HEK293T (cell line): ENCODE results near the gene VAV3.

Source experiments
- ARNT ChIP-seq: fragments of 450-650 bp; IDR thresholded peaks from 2 replicates; pipeline ENCODE4 v1.6.1; 2017; ENCODE audit warnings: mild to moderate bottlenecking
- ELF4 ChIP-seq: fragments of 450-650 bp; IDR thresholded peaks from 2 replicates; pipeline ENCODE4 v1.6.1; 2017; ENCODE audit warnings: antibody characterized with exemption
- FOXA1 ChIP-seq: fragments of 450-650 bp; IDR thresholded peaks from 2 replicates; pipeline ENCODE4 v1.6.1; 2016; ENCODE audit warnings: mild to moderate bottlenecking
- FOXK2 ChIP-seq: fragments of 450-650 bp; IDR thresholded peaks from 2 replicates; pipeline ENCODE4 v1.6.1; 2016; ENCODE audit warnings: mild to moderate bottlenecking
- FOXM1 ChIP-seq: fragments of 450-650 bp; IDR thresholded peaks from 2 replicates; pipeline ENCODE4 v1.6.1; 2017; ENCODE audit warnings: mild to moderate bottlenecking, borderline replicate concordance
- HDGF ChIP-seq: fragments of 450-650 bp; IDR thresholded peaks from 2 replicates; pipeline ENCODE4 v1.6.1; 2017; ENCODE audit warnings: antibody characterized with exemption, borderline replicate concordance
- LEF1 ChIP-seq: fragments of 450-650 bp; IDR thresholded peaks from 2 replicates; pipeline ENCODE4 v1.6.1; 2017; ENCODE audit warnings: mild to moderate bottlenecking, borderline replicate concordance
- NFRKB ChIP-seq: fragments of 450-650 bp; IDR thresholded peaks from 2 replicates; pipeline ENCODE4 v1.6.1; 2016; ENCODE audit warnings: mild to moderate bottlenecking, moderate library complexity
- PKNOX1 ChIP-seq: fragments of 450-650 bp; IDR thresholded peaks from 2 replicates; pipeline ENCODE4 v1.6.1; 2016
- SP1 ChIP-seq: fragments of 450-650 bp; IDR thresholded peaks from 2 replicates; pipeline ENCODE4 v1.6.1; 2017
- TARDBP ChIP-seq: fragments of 450-650 bp; IDR thresholded peaks from 2 replicates; pipeline ENCODE4 v1.6.1; 2016
- ZNF384 ChIP-seq: fragments of 450-650 bp; IDR thresholded peaks from 2 replicates; pipeline ENCODE4 v1.6.1; 2016

- TF ChIP-seq ELF4, result no peak
- TF ChIP-seq ARNT, result no peak
- TF ChIP-seq SP1, result no peak
- TF ChIP-seq HDGF, result no peak
- TF ChIP-seq FOXK2, result no peak
- TF ChIP-seq FOXM1, result no peak
- no peak for TF ChIP-seq ZNF384
- no peak for TF ChIP-seq FOXA1
- no peak for TF ChIP-seq LEF1
- TF ChIP-seq PKNOX1, result no peak
- TF ChIP-seq TARDBP, result no peak
- no peak for TF ChIP-seq NFRKB
Observed at GRCh38 chr1:107678993-107679392, 286.0 kb downstream of the VAV3 start.
